Fibroblast of mammary gland (primary cell): ENCODE results near the gene ORM1.

Experiments
- DNase-seq: peaks from one replicate; pipeline ENCODE4 v3.0.0-alpha.2; 2010; ENCODE audit warnings: low read depth
- H3K4me3 ChIP-seq: 2 replicates; pipeline ENCODE4 v1.5.1; 2011; ENCODE audit warnings: low read depth, mild to moderate bottlenecking, low read length, moderate library complexity; ENCODE audit not compliant: control insufficient read depth
- TF ChIP-seq, protein P1 (sequence below): conservative IDR thresholded peaks from 2 replicates; pipeline ENCODE4 v1.5.1; 2011; ENCODE audit warnings: low read depth, low read length, inconsistent platforms; ENCODE audit not compliant: control insufficient read depth, insufficient read depth

The ORM1 gene

DNA sequence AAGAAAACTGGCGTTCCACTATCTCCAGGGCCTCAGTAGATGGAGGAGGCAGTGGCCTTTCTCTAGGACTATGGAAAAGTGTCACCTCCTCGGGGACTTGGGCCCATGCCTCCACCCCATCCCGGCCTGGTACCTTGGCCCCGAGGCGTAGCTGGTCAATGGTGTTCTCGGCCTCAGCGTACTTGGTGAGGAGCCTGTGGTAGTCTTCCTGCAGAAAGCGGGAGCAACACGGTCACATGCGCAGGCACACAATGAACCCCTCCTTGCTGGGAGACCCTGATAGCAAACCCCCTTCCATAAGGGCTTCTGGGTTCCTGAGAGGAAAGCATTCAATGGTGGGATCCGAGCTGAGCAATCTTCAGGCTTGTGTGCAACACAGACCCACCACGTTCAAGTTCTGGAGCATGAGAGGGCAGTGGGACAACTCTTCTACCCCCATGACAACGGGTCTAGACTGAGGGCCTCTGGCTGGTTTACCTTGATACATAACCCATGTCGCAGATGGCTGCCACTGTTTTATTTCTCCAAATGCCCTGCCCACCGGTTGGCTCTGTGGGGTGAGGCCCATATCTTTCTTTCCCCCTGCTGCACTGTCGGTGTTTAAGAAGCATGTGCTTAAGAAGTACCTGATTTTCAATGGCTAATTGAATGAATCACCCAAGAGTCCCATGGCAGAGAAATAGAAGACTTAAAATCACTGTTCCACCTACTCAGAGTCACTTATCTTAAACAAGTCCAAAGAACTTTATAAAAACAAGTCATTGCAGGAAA is 51.2 kb downstream of the ORM1 start:
- no peak for DNase-seq
- TF ChIP-seq, protein P1, sequence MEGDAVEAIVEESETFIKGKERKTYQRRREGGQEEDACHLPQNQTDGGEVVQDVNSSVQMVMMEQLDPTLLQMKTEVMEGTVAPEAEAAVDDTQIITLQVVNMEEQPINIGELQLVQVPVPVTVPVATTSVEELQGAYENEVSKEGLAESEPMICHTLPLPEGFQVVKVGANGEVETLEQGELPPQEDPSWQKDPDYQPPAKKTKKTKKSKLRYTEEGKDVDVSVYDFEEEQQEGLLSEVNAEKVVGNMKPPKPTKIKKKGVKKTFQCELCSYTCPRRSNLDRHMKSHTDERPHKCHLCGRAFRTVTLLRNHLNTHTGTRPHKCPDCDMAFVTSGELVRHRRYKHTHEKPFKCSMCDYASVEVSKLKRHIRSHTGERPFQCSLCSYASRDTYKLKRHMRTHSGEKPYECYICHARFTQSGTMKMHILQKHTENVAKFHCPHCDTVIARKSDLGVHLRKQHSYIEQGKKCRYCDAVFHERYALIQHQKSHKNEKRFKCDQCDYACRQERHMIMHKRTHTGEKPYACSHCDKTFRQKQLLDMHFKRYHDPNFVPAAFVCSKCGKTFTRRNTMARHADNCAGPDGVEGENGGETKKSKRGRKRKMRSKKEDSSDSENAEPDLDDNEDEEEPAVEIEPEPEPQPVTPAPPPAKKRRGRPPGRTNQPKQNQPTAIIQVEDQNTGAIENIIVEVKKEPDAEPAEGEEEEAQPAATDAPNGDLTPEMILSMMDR, result no peak
- H3K4me3 ChIP-seq, result no peak overlapping the region

DNA sequence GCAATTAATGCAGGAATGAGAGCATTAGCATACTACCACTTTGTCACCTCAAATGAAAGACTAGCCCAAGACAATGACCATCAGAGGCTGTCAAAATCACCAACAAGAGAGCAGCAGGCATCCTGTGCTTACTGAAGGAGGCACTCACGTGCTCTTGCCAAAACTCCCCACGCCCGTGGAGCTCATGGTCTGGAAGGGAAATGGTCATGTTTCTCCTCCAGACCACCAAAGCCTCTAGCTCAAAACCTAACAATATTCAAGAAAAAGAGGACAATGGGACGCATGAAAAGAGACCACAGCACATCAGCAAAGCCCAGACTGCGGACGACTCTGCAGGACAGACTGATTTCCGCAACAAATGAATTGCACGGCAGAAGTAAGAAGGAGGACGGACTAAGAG is 52.0 kb downstream of the ORM1 start:
- DNase-seq, result no peak
- TF ChIP-seq, protein P1, result no peak
- no peak overlapping the region for H3K4me3 ChIP-seq

DNA sequence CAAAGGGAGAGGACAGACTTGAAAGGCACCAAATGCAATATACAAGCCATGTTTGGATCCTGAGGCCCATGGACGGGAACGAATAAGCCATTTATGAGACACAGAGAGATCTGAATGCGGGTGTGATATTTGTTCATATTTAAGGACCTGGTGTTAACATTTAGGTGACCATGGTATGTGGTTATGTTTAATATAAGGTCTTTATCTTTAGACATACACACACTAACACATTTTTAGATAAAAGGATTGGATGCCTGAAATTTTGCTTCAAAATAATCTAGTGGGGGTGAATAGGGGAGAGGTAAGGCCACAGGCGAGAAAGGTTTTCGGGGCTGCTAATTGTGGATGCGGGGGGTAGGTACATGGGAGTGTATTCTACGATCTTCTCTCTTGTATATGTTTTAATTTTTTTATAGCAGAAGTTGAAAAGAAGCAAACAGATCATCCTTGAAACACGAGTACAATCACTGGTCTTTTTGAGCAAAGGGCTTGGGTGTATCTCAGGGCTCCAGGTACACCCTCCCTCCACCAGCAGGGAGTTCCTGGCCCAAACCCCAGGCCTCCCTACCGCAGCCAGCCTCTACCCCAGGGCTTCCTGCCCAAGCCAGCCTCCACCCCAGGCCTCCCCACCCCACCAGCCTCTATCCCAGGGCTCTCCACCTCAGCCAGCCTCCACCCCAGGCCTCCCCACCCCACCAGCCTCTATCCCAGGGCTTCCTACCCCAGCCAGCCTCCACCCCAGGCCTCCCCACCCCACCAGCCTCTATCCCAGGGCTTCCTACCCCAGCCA is 52.7 kb downstream of the ORM1 start:
- H3K4me3 ChIP-seq, result no peak overlapping the region
- TF ChIP-seq, protein P1, result no peak
- DNase-seq, result no peak
